OCI-LY7 (cell line): ENCODE data around the gene ATXN1L. TPM values are rescaled to one million over a fixed set of nuclear protein-coding genes. Genes with fewer than 3 reads are reported as not detected.

ENCODE experiments used
- BruUV-seq: library from RNA; stranded (reverse); fragments of 400-500 nt; replicated peaks from 2 replicates; lab custom pipeline; 2021; lab: Mats Ljungman, UMichigan
- CTCF ChIA-PET: fragments of 300-600 bp; sonication (Branson Sonifier 250); formaldehyde crosslinking; loops from one replicate; lab custom pipeline; 2022; ENCODE audit warnings: antibody characterized with exemption; ENCODE audit not compliant: unreplicated experiment; lab: Charles Lee
- POLR2A ChIA-PET: fragments of 300-600 bp; sonication (Branson Sonifier 250); formaldehyde crosslinking; loops from one replicate; lab custom pipeline; 2022; ENCODE audit warnings: antibody characterized with exemption; lab: Charles Lee
- DNase-seq: peaks from one replicate; pipeline ENCODE4 v3.0.0-alpha.2; 2015; ENCODE audit warnings: low spot score
- H2AFZ ChIP-seq: fragments of 200-600 bp; sonication (generic), shearing (Covaris generic); 2 replicates; pipeline ENCODE4 v1.6.1; 2014; ENCODE audit warnings: mild to moderate bottlenecking, antibody characterized with exemption, low read length, moderate library complexity
- H3K27ac ChIP-seq: fragments of 200-600 bp; sonication (generic); 2 replicates; pipeline ENCODE4 v1.5.1; 2014; ENCODE audit warnings: mixed run types, low read depth, mild to moderate bottlenecking, moderate library complexity, low read length, inconsistent platforms; ENCODE audit not compliant: poor library complexity, severe bottlenecking
- H3K36me3 ChIP-seq: fragments of 200-600 bp; sonication (generic); 2 replicates; pipeline ENCODE4 v1.6.1; 2014; ENCODE audit warnings: mild to moderate bottlenecking, antibody characterized with exemption, low read length, moderate library complexity, mixed read lengths; ENCODE audit not compliant: insufficient read depth
- H3K4me1 ChIP-seq: fragments of 200-600 bp; sonication (generic); 2 replicates; pipeline ENCODE4 v1.5.1; 2014; ENCODE audit warnings: mild to moderate bottlenecking, low read length; ENCODE audit not compliant: insufficient read depth, poor library complexity, severe bottlenecking
- H3K4me2 ChIP-seq: fragments of 200-600 bp; sonication (generic); 2 replicates; pipeline ENCODE4 v1.6.1; 2014; ENCODE audit warnings: mild to moderate bottlenecking, low read length
- H3K4me3 ChIP-seq: fragments of 200-600 bp; sonication (generic); 2 replicates; pipeline ENCODE4 v1.5.1; 2014; ENCODE audit warnings: mild to moderate bottlenecking, low read depth, low read length; ENCODE audit not compliant: poor library complexity, severe bottlenecking
- H3K79me2 ChIP-seq: fragments of 200-600 bp; sonication (generic); 2 replicates; pipeline ENCODE4 v1.6.1; 2016; ENCODE audit warnings: low read depth, mild to moderate bottlenecking, low read length, moderate library complexity, mixed read lengths; ENCODE audit not compliant: insufficient read depth
- H3K9me2 ChIP-seq: fragments of 200-600 bp; sonication (generic); 2 replicates; pipeline ENCODE4 v1.6.1; 2016; ENCODE audit warnings: mild to moderate bottlenecking, low read length, mixed read lengths; ENCODE audit not compliant: insufficient read depth
- H3K9me3 ChIP-seq: fragments of 200-600 bp; sonication (generic); 2 replicates; pipeline ENCODE4 v1.6.1; 2014; ENCODE audit warnings: mild to moderate bottlenecking, mixed run types, low read length, mixed read lengths
- H4K20me1 ChIP-seq: fragments of 200-600 bp; sonication (generic); 2 replicates; pipeline ENCODE4 v1.6.1; 2014; ENCODE audit warnings: mild to moderate bottlenecking, antibody characterized with exemption, low read length, moderate library complexity, mixed read lengths; ENCODE audit not compliant: insufficient read depth
- CTCF ChIP-seq: fragments of 200-600 bp; sonication (generic); conservative IDR thresholded peaks from 2 replicates; pipeline ENCODE4 v1.5.1; 2014; ENCODE audit warnings: mild to moderate bottlenecking, antibody characterized with exemption, low read length, moderate library complexity, mixed read lengths
- EZH2phosphoT487 ChIP-seq: fragments of 200-600 bp; sonication (generic); IDR thresholded peaks from 2 replicates; pipeline ENCODE4 v1.6.1; 2018; ENCODE audit warnings: low read depth, borderline replicate concordance, mild to moderate bottlenecking, mixed run types, antibody characterized with exemption, low read length, moderate library complexity, mixed read lengths
- intact Hi-C: fragments of 100-400 bp; cut with micrococcal nuclease; formaldehyde crosslinking; loops from one replicate; pipeline ENCODE4 v1.10.0; 2022; ENCODE audit not compliant: unreplicated experiment
- total RNA-seq, 2 experiments: library from RNA; depleted of rRNA in 1 of 2; stranded (reverse); fragments of >200 nt in 1 of 2; shearing (Covaris generic) in 1 of 2; gene quantifications; 2 replicates each; pipeline ENCODE4 v1.2.3, GENCODE V29; 2014 to 2022

The ATXN1L gene
- total RNA-seq, 2 experiments from 2014 or later: 12.5 to 19.5 TPM

- no TSS peak for BruUV-seq
- Histone ChIP-seq H3K9me2 (no peaks in the 10 kb centered on the region), H2AFZ (no peak overlapping the region), H3K4me1 (no peaks in the 10 kb centered on the region), H3K9me3 (no peaks in the 10 kb centered on the region), H3K4me3 (no peak overlapping the region), H3K79me2 (no peaks in the 10 kb centered on the region), H3K27ac (no peak overlapping the region), H3K36me3 (peaks cover 8% of the 10 kb centered on the region; the same call in 1 of the 2 replicates), H3K4me2 (no peak overlapping the region), H4K20me1 (no peaks in the 10 kb centered on the region)
- ChIA-PET CTCF (no interaction called here), POLR2A (interaction anchor here (1.0 kb wide), 1 partner anchor 11 kb away, joined by 3 read pairs; no protein-coding TSS in a partner anchor)
- intact Hi-C loops: no loop called here
- DNase-seq: no peak
- TF ChIP-seq CTCF: no peak
- TF ChIP-seq EZH2phosphoT487: no peak
These were observed 22.2 kb downstream of the ATXN1L start for GRCh38 chr16:71867939-71868338.

GRCh38 chr16:71869089-71869488, 23.3 kb downstream of the ATXN1L start:
- intact Hi-C loops: no loop called here
- no peaks in the 10 kb centered on the region for H3K79me2 ChIP-seq
- H3K36me3 ChIP-seq: peaks cover 1% of the 10 kb centered on the region; the same call in 1 of the 2 replicates
- no peaks in the 10 kb centered on the region for H3K4me1 ChIP-seq
- BruUV-seq: no TSS peak
- ChIA-PET POLR2A (no interaction called here), CTCF (interaction anchor here (0.5 kb wide), 1 partner anchor 134 kb away, joined by 5 read pairs; no protein-coding TSS in a partner anchor)
- no peak for DNase-seq
- H3K4me3 ChIP-seq: no peak overlapping the region
- H3K27ac ChIP-seq: no peak overlapping the region
- H4K20me1 ChIP-seq: no peaks in the 10 kb centered on the region
- H3K9me2 ChIP-seq: no peaks in the 10 kb centered on the region
- no peak overlapping the region for H2AFZ ChIP-seq
- no peak for TF ChIP-seq EZH2phosphoT487
- no peak for TF ChIP-seq CTCF
- no peaks in the 10 kb centered on the region for H3K9me3 ChIP-seq
- H3K4me2 ChIP-seq: no peak overlapping the region

- Histone ChIP-seq H3K79me2 (no peaks in the 10 kb centered on the region), H3K4me3 (no peak overlapping the region), H3K4me2 (no peak overlapping the region), H3K27ac (no peak overlapping the region), H3K36me3 (no peaks in the 10 kb centered on the region; the same call in 1 of the 2 replicates), H4K20me1 (no peaks in the 10 kb centered on the region), H2AFZ (no peak overlapping the region), H3K4me1 (no peaks in the 10 kb centered on the region), H3K9me2 (no peaks in the 10 kb centered on the region), H3K9me3 (no peaks in the 10 kb centered on the region)
- ChIA-PET POLR2A (interaction anchor here (0.8 kb wide), 1 partner anchor 13 kb away, joined by 3 read pairs; the partner anchor contains the start of gene ZNF821), CTCF (no interaction called here)
- TF ChIP-seq CTCF (no peak), EZH2phosphoT487 (no peak)
- intact Hi-C loops: no loop called here
- BruUV-seq: no TSS peak
- DNase-seq: no peak
These were observed 25.0 kb downstream of the ATXN1L start for GRCh38 chr16:71870818-71871217.
